CD14-positive monocyte (primary cell): ENCODE measurements around the gene EPSTI1. TPM values are rescaled to one million over a fixed set of nuclear protein-coding genes. Genes with fewer than 3 reads are reported as not detected.

ENCODE experiments used
- DNase-seq, 3 donors: peaks; one replicate each; pipeline ENCODE4 v3.0.0-alpha.2; 2011 to 2022
- H2AFZ ChIP-seq: 2 replicates; pipeline ENCODE4 v1.6.0; 2012; ENCODE audit warnings: mild to moderate bottlenecking, low read depth, low read length, inconsistent platforms; ENCODE audit not compliant: insufficient read depth, poor library complexity, severe bottlenecking
- H3K27ac ChIP-seq, 2 donors: 1 replicate in 1 of 2; 2 replicates in 1 of 2; pipeline ENCODE4 v1.5.1; 2012 to 2013; ENCODE audit warnings: low read length in 2 of 2, control low read depth in 1 of 2, inconsistent platforms in 1 of 2, low read depth in 1 of 2, mild to moderate bottlenecking in 1 of 2
- H3K27me3 ChIP-seq, 2 donors: one replicate each; pipeline versions ENCODE4 v1.6.0 to v1.6.1; 2011 to 2013; ENCODE audit warnings: low read length in 2 of 2; ENCODE audit not compliant: control insufficient read depth in 2 of 2, insufficient read depth in 2 of 2
- H3K36me3 ChIP-seq, 2 donors: replicated peaks in 1 of 2; 1 replicate in 1 of 2; 2 replicates in 1 of 2; pipeline versions ENCODE4 v1.5.1 to v1.6.1; 2012 to 2013; ENCODE audit warnings: low read length in 2 of 2, control low read depth in 1 of 2, inconsistent platforms in 1 of 2, mild to moderate bottlenecking in 1 of 2; ENCODE audit not compliant: insufficient read depth in 2 of 2, control insufficient read depth in 1 of 2
- H3K4me1 ChIP-seq, 2 donors: 1 replicate in 1 of 2; 2 replicates in 1 of 2; pipeline versions ENCODE4 v1.5.1 to v1.6.1; 2012 to 2013; ENCODE audit warnings: low read length in 2 of 2, control low read depth in 1 of 2, inconsistent platforms in 1 of 2, mild to moderate bottlenecking in 1 of 2, moderate library complexity in 1 of 2; ENCODE audit not compliant: insufficient read depth in 2 of 2, control insufficient read depth in 1 of 2
- H3K4me2 ChIP-seq: replicated peaks from 2 replicates; pipeline ENCODE3; 2012; ENCODE audit warnings: low read length, moderate library complexity, mild to moderate bottlenecking; ENCODE audit not compliant: poor library complexity, severe bottlenecking; ENCODE audit errors: extremely low read depth
- H3K4me3 ChIP-seq, 3 experiments: fragments of 200-600 bp in 1 of 3; sonication (generic) in 1 of 3; replicated peaks in 1 of 3; 1 replicate in 2 of 3; 2 replicates in 1 of 3; pipeline ENCODE4 v1.5.1; 2011 to 2013; ENCODE audit warnings: low read length in 3 of 3, mild to moderate bottlenecking in 3 of 3, control low read depth in 2 of 3, low read depth in 2 of 3, inconsistent platforms in 1 of 3, moderate library complexity in 1 of 3
- H3K79me2 ChIP-seq: 2 replicates; pipeline ENCODE4 v1.6.0; 2012; ENCODE audit warnings: mild to moderate bottlenecking, control low read depth, inconsistent platforms, low read length, moderate library complexity; ENCODE audit not compliant: insufficient read depth
- H3K9ac ChIP-seq: 2 replicates; pipeline ENCODE4 v1.6.0; 2017; ENCODE audit warnings: low read length, mild to moderate bottlenecking; ENCODE audit not compliant: insufficient read depth, poor library complexity, severe bottlenecking
- H3K9me3 ChIP-seq, 2 donors: replicated peaks in 1 of 2; 1 replicate in 1 of 2; 2 replicates in 1 of 2; pipeline versions ENCODE4 v1.5.1 to v1.6.1; 2012 to 2013; ENCODE audit warnings: low read length in 2 of 2, control low read depth in 1 of 2; ENCODE audit not compliant: control insufficient read depth in 1 of 2, insufficient read depth in 1 of 2
- H4K20me1 ChIP-seq: 2 replicates; pipeline ENCODE4 v1.6.0; 2012; ENCODE audit warnings: mild to moderate bottlenecking, low read length, control low read depth, moderate library complexity; ENCODE audit not compliant: insufficient read depth
- H3K27ac Mint-ChIP-seq, 7 donors: one replicate each; pipeline ENCODE4 v1.8.0; 2020; ENCODE audit warnings: mild to moderate bottlenecking in 7 of 7, mixed read lengths in 7 of 7, moderate library complexity in 6 of 7, inconsistent platforms in 2 of 7
- H3K27me3 Mint-ChIP-seq, 3 donors: one replicate each; pipeline ENCODE4 v1.8.0; 2021 to 2022; ENCODE audit warnings: low read depth in 3 of 3, mild to moderate bottlenecking in 3 of 3, mixed read lengths in 3 of 3, moderate library complexity in 3 of 3, inconsistent platforms in 1 of 3
- H3K36me3 Mint-ChIP-seq, 2 donors: one replicate each; pipeline ENCODE4 v1.8.0; 2020; ENCODE audit warnings: mixed read lengths in 2 of 2, inconsistent platforms in 1 of 2, mild to moderate bottlenecking in 1 of 2
- H3K4me1 Mint-ChIP-seq: one replicate; pipeline ENCODE4 v1.8.0; 2020; ENCODE audit warnings: mild to moderate bottlenecking, mixed read lengths
- H3K4me3 Mint-ChIP-seq, 2 donors: one replicate each; pipeline ENCODE4 v1.8.0; 2020; ENCODE audit warnings: mild to moderate bottlenecking in 2 of 2, mixed read lengths in 2 of 2, moderate library complexity in 1 of 2
- H3K9me3 Mint-ChIP-seq, 7 donors: one replicate each; pipeline ENCODE4 v1.8.0; 2020 to 2022; ENCODE audit warnings: mixed read lengths in 7 of 7, mild to moderate bottlenecking in 6 of 7, moderate library complexity in 6 of 7, inconsistent platforms in 2 of 7
- WGBS: methylation state at CpG from one replicate; pipeline ENCODE4 v1.1.5; 2013; ENCODE audit warnings: missing lambda C conversion rate; ENCODE audit not compliant: insufficient coverage; 5-methylcytosine and 5-hydroxymethylcytosine counted together
- intact Hi-C, 2 donors: fragments of 100-400 bp; cut with micrococcal nuclease; formaldehyde crosslinking; loops; one replicate each; pipeline versions ENCODE4 v1.15.0 to v1.15.1; 2023
- polyA plus RNA-seq, 3 donors: library from polyadenylated mRNA; depleted of rRNA in 1 of 3; unstranded in 2 of 3; stranded (reverse) in 1 of 3; fragments of 300-500 nt in 2 of 3; fragments of >200 nt in 1 of 3; fragmentation: Illumina TruSeq in 2 of 3; gene quantifications; 1 replicate in 2 of 3; 2 replicates in 1 of 3; pipeline ENCODE4 v1.2.3, GENCODE V29; 2012 to 2021
- TF ChIP-seq, protein P1 (sequence below): fragments of 200-600 bp; IDR thresholded peaks from one replicate; pipeline ENCODE4 v1.8.0; 2022; ENCODE audit warnings: antibody characterized with exemption, mild to moderate bottlenecking

The EPSTI1 gene
- polyA plus RNA-seq, 3 donors = 14.6 to 19.9 (median 16.4) TPM

DNA sequence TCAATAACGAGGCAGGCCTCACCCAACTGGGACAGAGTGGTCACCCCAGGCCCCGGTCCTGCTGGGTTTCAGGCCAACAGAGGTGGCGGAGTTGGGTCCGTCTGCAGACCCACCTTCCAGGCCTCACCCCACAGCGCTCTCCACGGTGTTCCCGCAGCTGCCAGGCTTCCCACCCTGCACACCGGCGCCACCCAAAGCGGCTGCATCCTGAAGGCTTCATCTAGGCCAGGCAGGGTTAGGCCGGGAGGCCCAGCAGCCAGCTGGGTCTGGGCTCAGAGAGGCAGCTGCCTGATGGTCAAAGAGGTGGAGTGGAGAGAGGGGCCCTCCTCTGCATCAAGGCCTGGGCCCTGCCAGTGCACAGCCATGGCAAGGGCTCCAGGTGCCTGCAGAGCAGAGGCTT is 44.1 kb downstream of the EPSTI1 start:
- Mint-ChIP-seq H3K27me3 (peaks cover 0 to 3% (median 0%) of the 10 kb centered on the region in 3 donors), H3K9me3 (peaks cover 8 to 28% (median 12%) of the 10 kb centered on the region in 7 donors), H3K27ac (no peak overlapping the region), H3K36me3 (peaks cover 75 to 78% of the 10 kb centered on the region in 2 donors), H3K4me3 (no peak overlapping the region), H3K4me1 (peaks cover 8% of the 10 kb centered on the region)
- Histone ChIP-seq H4K20me1 (peaks cover 13% of the 10 kb centered on the region), H3K9me3 (peaks cover 0 to 5% of the 10 kb centered on the region in 2 donors), H3K27ac (no peak overlapping the region), H2AFZ (no peak overlapping the region), H3K4me2 (no peak overlapping the region), H3K4me1 (no peaks in the 10 kb centered on the region), H3K4me3 (no peak overlapping the region), H3K9ac (no peak overlapping the region), H3K27me3 (no peaks in the 10 kb centered on the region), H3K79me2 (no peaks in the 10 kb centered on the region), H3K36me3 (peaks cover 14 to 69% of the 10 kb centered on the region in 2 donors)
- no peak for DNase-seq
- WGBS = 97% methylated on average over 11 of the region's 11 CpGs
- intact Hi-C loops = no loop called here
- TF ChIP-seq, protein P1, sequence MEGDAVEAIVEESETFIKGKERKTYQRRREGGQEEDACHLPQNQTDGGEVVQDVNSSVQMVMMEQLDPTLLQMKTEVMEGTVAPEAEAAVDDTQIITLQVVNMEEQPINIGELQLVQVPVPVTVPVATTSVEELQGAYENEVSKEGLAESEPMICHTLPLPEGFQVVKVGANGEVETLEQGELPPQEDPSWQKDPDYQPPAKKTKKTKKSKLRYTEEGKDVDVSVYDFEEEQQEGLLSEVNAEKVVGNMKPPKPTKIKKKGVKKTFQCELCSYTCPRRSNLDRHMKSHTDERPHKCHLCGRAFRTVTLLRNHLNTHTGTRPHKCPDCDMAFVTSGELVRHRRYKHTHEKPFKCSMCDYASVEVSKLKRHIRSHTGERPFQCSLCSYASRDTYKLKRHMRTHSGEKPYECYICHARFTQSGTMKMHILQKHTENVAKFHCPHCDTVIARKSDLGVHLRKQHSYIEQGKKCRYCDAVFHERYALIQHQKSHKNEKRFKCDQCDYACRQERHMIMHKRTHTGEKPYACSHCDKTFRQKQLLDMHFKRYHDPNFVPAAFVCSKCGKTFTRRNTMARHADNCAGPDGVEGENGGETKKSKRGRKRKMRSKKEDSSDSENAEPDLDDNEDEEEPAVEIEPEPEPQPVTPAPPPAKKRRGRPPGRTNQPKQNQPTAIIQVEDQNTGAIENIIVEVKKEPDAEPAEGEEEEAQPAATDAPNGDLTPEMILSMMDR = no peak

DNA sequence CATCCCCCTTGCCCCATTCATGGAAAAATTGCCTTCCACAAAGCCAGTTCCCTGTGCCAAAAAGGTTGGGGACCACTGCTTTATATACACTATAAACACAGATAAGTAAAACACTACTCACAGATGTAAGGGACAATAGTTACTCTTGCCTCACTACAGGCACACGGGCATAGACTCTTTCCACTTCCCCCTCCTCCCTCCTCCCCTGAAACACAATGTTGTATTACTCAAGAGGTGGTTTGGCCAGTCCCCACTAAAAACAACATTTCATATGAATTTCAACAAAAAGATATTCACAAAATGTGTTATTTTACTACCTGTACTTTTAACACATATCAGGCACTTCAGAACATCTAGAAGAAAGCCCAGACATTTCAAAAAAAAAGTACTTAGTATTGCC is 45.1 kb downstream of the EPSTI1 start:
- H3K9me3 Mint-ChIP-seq = peaks cover 3 to 24% (median 8%) of the 10 kb centered on the region in 7 donors
- TF ChIP-seq, protein P1 = no peak
- peak overlapping the region in 1 of 7 donors; percentile 0 for H3K27ac Mint-ChIP-seq
- H3K4me1 ChIP-seq = no peaks in the 10 kb centered on the region
- H3K9me3 ChIP-seq = no peaks in the 10 kb centered on the region
- H3K36me3 ChIP-seq = peaks cover 4 to 59% of the 10 kb centered on the region in 2 donors
- peaks cover 13% of the 10 kb centered on the region for H4K20me1 ChIP-seq
- peaks cover 8% of the 10 kb centered on the region for H3K4me1 Mint-ChIP-seq
- no peak overlapping the region for H3K4me3 Mint-ChIP-seq
- no CpG with 5 or more reads among the region's 1 CpG for WGBS
- H3K36me3 Mint-ChIP-seq = peaks cover 67 to 69% of the 10 kb centered on the region in 2 donors
- intact Hi-C loops = no loop called here
- H3K27ac ChIP-seq = peak overlapping the region in 1 of 2 donors; percentile 1
- H3K27me3 Mint-ChIP-seq = peaks cover 0 to 3% (median 0%) of the 10 kb centered on the region in 3 donors
- no peak overlapping the region for H3K9ac ChIP-seq
- H3K4me2 ChIP-seq = no peak overlapping the region
- H3K4me3 ChIP-seq = no peak overlapping the region
- no peak overlapping the region for H2AFZ ChIP-seq
- no peaks in the 10 kb centered on the region for H3K79me2 ChIP-seq
- no peaks in the 10 kb centered on the region for H3K27me3 ChIP-seq
- DNase-seq = peak in 1 of 3 donors; percentile 7
